BJ (cell line): ENCODE results near the gene DNAH3. TPM values are rescaled to one million over a fixed set of nuclear protein-coding genes. Genes with fewer than 3 reads are reported as not detected.

ENCODE experiments used
- CTCF ChIA-PET: fragments of 350-600 bp; formaldehyde crosslinking; extraction: SDS; loops from one replicate; lab custom pipeline; 2021; ENCODE audit warnings: antibody characterized with exemption, inconsistent platforms; lab: Yijun Ruan, JAX
- POLR2A ChIA-PET: fragments of 300-600 bp; sonication (Branson Sonifier 250); formaldehyde crosslinking; extraction: SDS; loops from one replicate; lab custom pipeline; 2021; ENCODE audit warnings: antibody characterized with exemption; lab: Charles Lee
- DNase-seq: peaks from one replicate; pipeline ENCODE4 v3.0.0-alpha.2; 2011; ENCODE audit warnings: low read depth
- H3K27me3 ChIP-seq: 2 replicates; pipeline ENCODE4 v1.6.0; 2011; ENCODE audit warnings: low read length; ENCODE audit not compliant: control insufficient read depth, insufficient read depth
- H3K36me3 ChIP-seq: 2 replicates; pipeline ENCODE4 v1.5.1; 2011; ENCODE audit warnings: low read length; ENCODE audit not compliant: control insufficient read depth, insufficient read depth
- H3K4me3 ChIP-seq: 2 replicates; pipeline ENCODE4 v1.5.1; 2011; ENCODE audit warnings: low read depth, mild to moderate bottlenecking, control low read depth, low read length
- polyA plus RNA-seq: library from polyadenylated mRNA; depleted of rRNA; stranded (reverse); fragments of >200 nt; gene quantifications from 2 replicates; pipeline ENCODE4 v1.2.3, GENCODE V29; 2011
- TF ChIP-seq, protein P1 (sequence below): IDR thresholded peaks from 2 replicates; pipeline ENCODE4 v1.5.1; 2011; ENCODE audit warnings: low read depth, mild to moderate bottlenecking, control low read depth, inconsistent platforms, low read length, moderate library complexity; ENCODE audit not compliant: insufficient read depth

DNAH3 gene
- polyA plus RNA-seq, 1 experiment, result not detected

DNA sequence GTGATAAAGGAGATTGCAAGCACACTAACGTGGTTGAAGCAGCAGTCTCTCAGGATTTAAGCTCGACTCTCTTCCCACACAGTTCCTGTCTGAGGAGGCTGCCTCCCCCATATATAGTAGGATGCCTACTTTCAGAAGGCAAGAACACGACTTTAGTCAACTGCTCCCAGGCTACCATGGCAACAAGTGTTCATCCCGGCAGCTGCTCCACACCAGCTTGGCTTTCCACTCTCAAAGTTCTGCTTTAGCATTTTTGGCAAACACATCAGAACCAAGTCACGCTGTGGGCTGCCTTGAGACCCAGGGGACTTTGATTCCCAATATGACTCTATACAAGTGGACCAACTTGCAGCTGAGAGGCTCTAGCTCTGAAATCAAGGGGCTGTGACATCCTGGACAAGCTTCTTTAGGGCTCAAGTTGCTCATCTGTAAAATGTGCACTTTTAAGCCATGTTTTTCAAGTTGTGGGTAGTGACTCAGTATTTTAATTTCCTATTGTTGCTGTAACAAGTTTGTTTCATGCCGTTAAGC, 44.2 kb upstream of the DNAH3 start:
- ChIA-PET CTCF (interaction anchor here (0.9 to 1.2 kb wide), 4 partner anchors 38 to 106 kb away, joined by 3 to 4 read pairs (median 4); no protein-coding TSS in a partner anchor), POLR2A (no interaction called here)
- TF ChIP-seq, protein P1, sequence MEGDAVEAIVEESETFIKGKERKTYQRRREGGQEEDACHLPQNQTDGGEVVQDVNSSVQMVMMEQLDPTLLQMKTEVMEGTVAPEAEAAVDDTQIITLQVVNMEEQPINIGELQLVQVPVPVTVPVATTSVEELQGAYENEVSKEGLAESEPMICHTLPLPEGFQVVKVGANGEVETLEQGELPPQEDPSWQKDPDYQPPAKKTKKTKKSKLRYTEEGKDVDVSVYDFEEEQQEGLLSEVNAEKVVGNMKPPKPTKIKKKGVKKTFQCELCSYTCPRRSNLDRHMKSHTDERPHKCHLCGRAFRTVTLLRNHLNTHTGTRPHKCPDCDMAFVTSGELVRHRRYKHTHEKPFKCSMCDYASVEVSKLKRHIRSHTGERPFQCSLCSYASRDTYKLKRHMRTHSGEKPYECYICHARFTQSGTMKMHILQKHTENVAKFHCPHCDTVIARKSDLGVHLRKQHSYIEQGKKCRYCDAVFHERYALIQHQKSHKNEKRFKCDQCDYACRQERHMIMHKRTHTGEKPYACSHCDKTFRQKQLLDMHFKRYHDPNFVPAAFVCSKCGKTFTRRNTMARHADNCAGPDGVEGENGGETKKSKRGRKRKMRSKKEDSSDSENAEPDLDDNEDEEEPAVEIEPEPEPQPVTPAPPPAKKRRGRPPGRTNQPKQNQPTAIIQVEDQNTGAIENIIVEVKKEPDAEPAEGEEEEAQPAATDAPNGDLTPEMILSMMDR, result no peak
- H3K36me3 ChIP-seq, result no peaks in the 10 kb centered on the region
- H3K27me3 ChIP-seq, result peaks cover 3% of the 10 kb centered on the region; the same call in 1 of the 2 replicates
- H3K4me3 ChIP-seq, result no peak overlapping the region
- DNase-seq, result no peak

DNA sequence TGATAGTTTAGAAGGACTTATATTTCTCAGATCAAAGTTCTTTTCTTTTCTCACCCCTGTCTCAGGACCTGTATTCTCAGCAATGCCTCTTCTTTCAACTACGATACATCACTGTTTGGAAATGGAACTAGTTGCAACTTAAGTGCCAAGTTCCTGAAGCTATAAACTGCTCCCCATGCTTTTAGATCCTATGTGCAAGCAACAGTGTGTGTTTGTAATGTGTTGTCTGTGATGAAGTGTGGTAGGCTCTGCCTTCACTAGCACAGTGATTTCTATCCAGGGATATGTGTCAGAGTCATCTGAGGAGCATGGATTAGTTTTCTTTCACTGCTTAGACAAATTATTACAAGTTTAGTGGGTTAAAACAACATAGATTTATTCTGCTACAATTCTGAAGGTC, 42.3 kb upstream of the DNAH3 start:
- POLR2A ChIA-PET, result no interaction called here
- Histone ChIP-seq H3K36me3 (no peaks in the 10 kb centered on the region), H3K27me3 (peaks cover 2% of the 10 kb centered on the region; the same call in 1 of the 2 replicates), H3K4me3 (no peak overlapping the region)
- CTCF ChIA-PET, result interaction anchor here (1.3 to 1.9 kb wide), 3 partner anchors 10 to 107 kb away, joined by 3 to 10 read pairs (median 4); no protein-coding TSS in a partner anchor
- DNase-seq, result no peak
- TF ChIP-seq, protein P1, result no peak

DNA sequence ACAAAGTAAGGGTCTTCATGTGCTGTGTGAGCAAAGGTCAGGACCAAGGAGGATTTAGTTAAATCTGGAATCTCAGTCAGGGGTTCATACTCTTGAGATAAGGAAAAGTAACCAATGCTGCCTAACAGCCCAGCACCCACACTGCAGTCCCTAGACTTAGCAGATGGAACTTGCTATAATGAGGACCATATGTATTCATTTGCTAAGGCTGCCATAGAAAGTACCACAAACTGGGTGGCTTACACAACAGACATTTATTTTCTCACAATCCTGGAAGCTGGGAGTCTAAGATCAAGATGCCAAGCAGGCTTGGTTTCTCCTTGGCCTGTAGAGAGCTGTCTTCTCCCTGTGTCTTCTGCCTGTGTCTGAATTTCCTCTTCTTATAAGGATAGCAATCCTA, 40.0 kb upstream of the DNAH3 start:
- ChIA-PET POLR2A (no interaction called here), CTCF (interaction anchor here (0.6 to 4.3 kb wide), 7 partner anchors 13 to 110 kb away, joined by 3 to 30 read pairs (median 3); no protein-coding TSS in a partner anchor)
- Histone ChIP-seq H3K4me3 (no peak overlapping the region), H3K36me3 (no peaks in the 10 kb centered on the region), H3K27me3 (no peaks in the 10 kb centered on the region; the same call in 1 of the 2 replicates)
- DNase-seq, result no peak
- TF ChIP-seq, protein P1, result no peak

DNA sequence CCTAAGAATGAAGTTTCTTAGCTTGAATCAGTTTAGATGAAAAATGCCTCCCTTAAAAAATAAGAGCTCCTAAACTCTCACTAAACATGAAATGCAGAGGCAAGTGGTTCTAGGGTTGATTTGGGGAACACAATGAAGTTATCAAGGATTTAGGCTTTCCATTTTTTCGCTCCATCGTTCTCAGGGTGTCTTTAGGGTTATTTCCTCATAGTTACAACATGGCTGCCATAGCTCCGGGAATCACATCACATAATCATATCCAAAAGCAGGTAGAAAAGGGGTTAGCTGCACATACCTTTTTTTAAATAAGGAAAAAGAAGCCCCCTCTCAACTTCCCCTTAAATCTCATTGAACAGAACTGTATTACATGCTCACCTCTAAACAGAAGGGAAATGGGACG, 39.4 kb upstream of the DNAH3 start:
- Histone ChIP-seq H3K27me3 (no peaks in the 10 kb centered on the region; the same call in 1 of the 2 replicates), H3K4me3 (no peak overlapping the region), H3K36me3 (no peaks in the 10 kb centered on the region)
- DNase-seq, result no peak
- CTCF ChIA-PET, result interaction anchor here (0.8 to 4.3 kb wide), 10 partner anchors 10 to 113 kb away, joined by 3 to 30 read pairs (median 10); partner anchors contain the start of gene CRYM
- POLR2A ChIA-PET, result no interaction called here
- TF ChIP-seq, protein P1, result no peak

DNA sequence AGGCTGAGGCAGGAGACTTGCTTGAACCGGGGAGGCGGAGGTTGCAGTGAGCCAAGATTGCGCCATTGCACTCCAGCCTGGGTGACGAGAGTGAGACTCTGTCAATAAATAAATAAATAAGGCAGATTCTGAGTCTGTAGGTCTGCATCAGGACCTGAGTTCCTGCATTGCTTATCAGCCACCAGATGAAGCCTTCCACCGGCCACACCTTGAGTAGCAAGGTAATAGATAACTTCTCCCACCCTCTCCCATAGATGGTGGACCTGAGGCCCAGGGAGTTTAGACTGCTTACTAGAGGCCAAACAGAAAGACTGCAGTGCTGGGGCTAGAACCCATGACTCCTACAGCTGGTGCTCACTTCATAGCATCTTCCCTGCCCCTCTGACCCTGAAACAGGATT, 38.7 kb upstream of the DNAH3 start:
- H3K27me3 ChIP-seq, result no peaks in the 10 kb centered on the region; the same call in 1 of the 2 replicates
- no peak for DNase-seq
- TF ChIP-seq, protein P1, result no peak
- POLR2A ChIA-PET, result no interaction called here
- H3K4me3 ChIP-seq, result no peak overlapping the region
- H3K36me3 ChIP-seq, result no peaks in the 10 kb centered on the region
- CTCF ChIA-PET, result interaction anchor here (0.7 to 4.3 kb wide), 24 partner anchors 7 to 1506 kb away, joined by 3 to 30 read pairs (median 6); partner anchors contain the start of genes CRYM and LDAF1
